ENCODE results near the gene FAM135A. TPM values are rescaled to one million over a fixed set of nuclear protein-coding genes. Genes with fewer than 3 reads are reported as not detected.

Gene FAM135A
- total RNA-seq, 4 donors from 2014 or later: 16.7 to 37.5 (median 23.2) TPM

- ATAC-seq (ENCODE audit: low FRiP score): no peak
- TF ChIP-seq CTCF (IDR thresholded peaks at IDR 0.05): no peak
- DNase-seq (ENCODE audit: low spot score): no peak
These were observed 27.4 kb upstream of the FAM135A start for GRCh38 chr6:70385901-70386300.

GRCh38 chr6:70388814-70389213 is 24.5 kb upstream of the FAM135A start:
- no peak for ATAC-seq (ENCODE audit: low FRiP score)
- TF ChIP-seq CTCF (IDR thresholded peaks at IDR 0.05): no peak
- DNase-seq (ENCODE audit: low spot score): no peak

GRCh38 chr6:70389261-70389660 is 24.0 kb upstream of the FAM135A start:
- ATAC-seq (ENCODE audit: low FRiP score) (no peak), DNase-seq (ENCODE audit: low spot score) (no peak)
- no peak for TF ChIP-seq CTCF (IDR thresholded peaks at IDR 0.05)

- ATAC-seq (ENCODE audit: low FRiP score): no peak
- TF ChIP-seq CTCF (IDR thresholded peaks at IDR 0.05): no peak
These were observed 23.2 kb upstream of the FAM135A start for GRCh38 chr6:70390067-70390466.

GRCh38 chr6:70391492-70391891 is 21.8 kb upstream of the FAM135A start:
- ATAC-seq (ENCODE audit: low FRiP score): no peak
- DNase-seq (ENCODE audit: low spot score): no peak
- no peak for TF ChIP-seq CTCF (IDR thresholded peaks at IDR 0.05)

More at GRCh38 chr6:70390067-70390466, 23.2 kb upstream of the FAM135A start:
- no peak for DNase-seq (ENCODE audit: low spot score)

GRCh38 chr6:70394518-70395300 is 18.6 kb upstream of the FAM135A start:
- no peak for TF ChIP-seq CTCF (IDR thresholded peaks at IDR 0.05)
- ATAC-seq (ENCODE audit: low FRiP score) (no peak), DNase-seq (ENCODE audit: low spot score) (no peak)

GRCh38 chr6:70395301-70395672 is 18.0 kb upstream of the FAM135A start:
- ATAC-seq (ENCODE audit: low FRiP score) (no peak), DNase-seq (ENCODE audit: low spot score) (no peak)
- no peak for TF ChIP-seq CTCF (IDR thresholded peaks at IDR 0.05)
